ENCODE measurements around the gene SMYD2.

GRCh38 chr1:214324896-214325800, 44.2 kb downstream of the SMYD2 start:
- no peak for TF ChIP-seq POLR2A (IDR thresholded peaks at IDR 0.05)
- TF ChIP-seq, protein P1, sequence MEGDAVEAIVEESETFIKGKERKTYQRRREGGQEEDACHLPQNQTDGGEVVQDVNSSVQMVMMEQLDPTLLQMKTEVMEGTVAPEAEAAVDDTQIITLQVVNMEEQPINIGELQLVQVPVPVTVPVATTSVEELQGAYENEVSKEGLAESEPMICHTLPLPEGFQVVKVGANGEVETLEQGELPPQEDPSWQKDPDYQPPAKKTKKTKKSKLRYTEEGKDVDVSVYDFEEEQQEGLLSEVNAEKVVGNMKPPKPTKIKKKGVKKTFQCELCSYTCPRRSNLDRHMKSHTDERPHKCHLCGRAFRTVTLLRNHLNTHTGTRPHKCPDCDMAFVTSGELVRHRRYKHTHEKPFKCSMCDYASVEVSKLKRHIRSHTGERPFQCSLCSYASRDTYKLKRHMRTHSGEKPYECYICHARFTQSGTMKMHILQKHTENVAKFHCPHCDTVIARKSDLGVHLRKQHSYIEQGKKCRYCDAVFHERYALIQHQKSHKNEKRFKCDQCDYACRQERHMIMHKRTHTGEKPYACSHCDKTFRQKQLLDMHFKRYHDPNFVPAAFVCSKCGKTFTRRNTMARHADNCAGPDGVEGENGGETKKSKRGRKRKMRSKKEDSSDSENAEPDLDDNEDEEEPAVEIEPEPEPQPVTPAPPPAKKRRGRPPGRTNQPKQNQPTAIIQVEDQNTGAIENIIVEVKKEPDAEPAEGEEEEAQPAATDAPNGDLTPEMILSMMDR (IDR thresholded peaks at IDR 0.05): no peak
